ENCODE data around the gene AASDH. TPM values are rescaled to one million over a fixed set of nuclear protein-coding genes. Genes with fewer than 3 reads are reported as not detected.

AASDH gene
- total RNA-seq, 1 experiment from 2014 or later: 12.6 TPM

- TF ChIP-seq ZNF532 (CRISPR knock-in tag; IDR thresholded peaks at IDR 0.05; ENCODE audit: borderline replicate concordance) (no peak), MXD4 (CRISPR knock-in tag; IDR thresholded peaks at IDR 0.05; ENCODE audit: borderline replicate concordance) (no peak)
- TF ChIP-seq, protein P1, sequence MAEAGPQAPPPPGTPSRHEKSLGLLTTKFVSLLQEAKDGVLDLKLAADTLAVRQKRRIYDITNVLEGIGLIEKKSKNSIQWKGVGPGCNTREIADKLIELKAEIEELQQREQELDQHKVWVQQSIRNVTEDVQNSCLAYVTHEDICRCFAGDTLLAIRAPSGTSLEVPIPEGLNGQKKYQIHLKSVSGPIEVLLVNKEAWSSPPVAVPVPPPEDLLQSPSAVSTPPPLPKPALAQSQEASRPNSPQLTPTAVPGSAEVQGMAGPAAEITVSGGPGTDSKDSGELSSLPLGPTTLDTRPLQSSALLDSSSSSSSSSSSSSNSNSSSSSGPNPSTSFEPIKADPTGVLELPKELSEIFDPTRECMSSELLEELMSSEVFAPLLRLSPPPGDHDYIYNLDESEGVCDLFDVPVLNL (CRISPR knock-in tag; IDR thresholded peaks at IDR 0.05; ENCODE audit: borderline replicate concordance, low read depth): no peak
Observed at GRCh38 chr4:56305390-56305789, 81.9 kb downstream of the AASDH start (continued).

DNA sequence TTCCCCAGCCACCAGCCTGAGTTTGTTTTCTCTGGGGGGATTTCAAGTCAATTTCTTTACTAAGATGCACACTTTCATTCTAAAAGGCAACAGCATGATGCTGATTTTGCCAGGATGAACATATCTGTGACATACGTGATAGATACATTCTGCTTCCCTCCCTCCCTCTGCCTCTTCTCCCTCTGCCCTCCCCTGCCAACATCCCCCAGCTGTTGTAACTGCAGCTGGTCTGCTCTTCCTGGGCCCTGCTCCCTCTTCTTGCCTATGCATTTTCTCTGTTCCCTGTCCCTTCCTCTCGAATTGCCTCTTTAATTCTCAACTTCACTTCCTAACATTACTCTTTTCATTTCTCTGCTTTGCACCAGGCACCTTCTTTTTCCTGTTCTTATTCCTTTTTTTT, 83.4 kb downstream of the AASDH start:
- Mint-ChIP-seq H3K4me1 (peaks cover 15% of the 10 kb centered on the region), H3K4me3 (no peak overlapping the region), H3K27ac (no peak overlapping the region), H3K9me3 (no peaks in the 10 kb centered on the region), H3K36me3 (peaks cover 5% of the 10 kb centered on the region; the same call in 1 of the 2 replicates), H3K27me3 (ENCODE audit: low read depth) (no peaks in the 10 kb centered on the region)
- POLR2A ChIA-PET: no interaction called here
- no peak for TF ChIP-seq ZNF121 (CRISPR knock-in tag; IDR thresholded peaks at IDR 0.05)
- no peak for TF ChIP-seq ZNF219 (CRISPR knock-in tag; IDR thresholded peaks at IDR 0.05; ENCODE audit: borderline replicate concordance)
- no peak for TF ChIP-seq TEAD4 (CRISPR knock-in tag; IDR thresholded peaks at IDR 0.05)
- no peak for TF ChIP-seq ZNF281 (CRISPR knock-in tag; IDR thresholded peaks at IDR 0.05)
- no peak for TF ChIP-seq CBFB (CRISPR knock-in tag; IDR thresholded peaks at IDR 0.05; ENCODE audit: low read depth)
- no peak for TF ChIP-seq JAZF1 (CRISPR knock-in tag; IDR thresholded peaks at IDR 0.05)
- no peak for TF ChIP-seq ESRRA (CRISPR knock-in tag; IDR thresholded peaks at IDR 0.05; ENCODE audit: borderline replicate concordance)
- no peak for TF ChIP-seq PRRX2 (CRISPR knock-in tag; IDR thresholded peaks at IDR 0.05)
- no peak for TF ChIP-seq E2F1 (CRISPR knock-in tag; IDR thresholded peaks at IDR 0.05)
- TF ChIP-seq ZNF423 (CRISPR knock-in tag; IDR thresholded peaks at IDR 0.05): no peak
- no peak for TF ChIP-seq FOXK1 (CRISPR knock-in tag; IDR thresholded peaks at IDR 0.05)
- no peak for TF ChIP-seq JUN (CRISPR knock-in tag; IDR thresholded peaks at IDR 0.05)
- no peak for TF ChIP-seq MAX (CRISPR knock-in tag; IDR thresholded peaks at IDR 0.05)
- TF ChIP-seq, protein P2, sequence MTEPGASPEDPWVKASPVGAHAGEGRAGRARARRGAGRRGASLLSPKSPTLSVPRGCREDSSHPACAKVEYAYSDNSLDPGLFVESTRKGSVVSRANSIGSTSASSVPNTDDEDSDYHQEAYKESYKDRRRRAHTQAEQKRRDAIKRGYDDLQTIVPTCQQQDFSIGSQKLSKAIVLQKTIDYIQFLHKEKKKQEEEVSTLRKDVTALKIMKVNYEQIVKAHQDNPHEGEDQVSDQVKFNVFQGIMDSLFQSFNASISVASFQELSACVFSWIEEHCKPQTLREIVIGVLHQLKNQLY (CRISPR knock-in tag; IDR thresholded peaks at IDR 0.05): no peak
- no peak for ATAC-seq
- DNase-seq (ENCODE audit: low spot score): no peak
- CTCF ChIA-PET: no interaction called here
